Suppressor macrophage treated with lipopolysaccharide for 4 hours (primary cell): ENCODE measurements around the gene TNFRSF4.

Experiments
- DNase-seq: peaks from one replicate; pipeline ENCODE4 v3.0.0-alpha.2; 2020

Gene TNFRSF4

GRCh38 chr1:1245178-1245816, 31.3 kb upstream of the TNFRSF4 start:
- DNase-seq, result no peak

- no peak for DNase-seq
Measured at GRCh38 chr1:1244192-1244811, 30.3 kb upstream of the TNFRSF4 start.

GRCh38 chr1:1243807-1244191, 29.8 kb upstream of the TNFRSF4 start:
- DNase-seq, result no peak

- no peak for DNase-seq
Measured at GRCh38 chr1:1243266-1243660, 29.3 kb upstream of the TNFRSF4 start.

- no peak for DNase-seq
Measured at GRCh38 chr1:1242461-1243265, 28.7 kb upstream of the TNFRSF4 start.

GRCh38 chr1:1241588-1242219, 27.8 kb upstream of the TNFRSF4 start:
- DNase-seq, result no peak

- DNase-seq, result no peak
Measured at GRCh38 chr1:1240822-1241587, 27.1 kb upstream of the TNFRSF4 start.

- no peak for DNase-seq
Measured at GRCh38 chr1:1240348-1240732, 26.4 kb upstream of the TNFRSF4 start.

GRCh38 chr1:1239614-1240347, 25.8 kb upstream of the TNFRSF4 start:
- no peak for DNase-seq

GRCh38 chr1:1239227-1239613, 25.3 kb upstream of the TNFRSF4 start:
- DNase-seq, result no peak

GRCh38 chr1:1238702-1239178, 24.8 kb upstream of the TNFRSF4 start:
- no peak for DNase-seq

- DNase-seq, result no peak
Measured at GRCh38 chr1:1237874-1238701, 24.1 kb upstream of the TNFRSF4 start.

GRCh38 chr1:1236945-1237873, 23.3 kb upstream of the TNFRSF4 start:
- no peak for DNase-seq

GRCh38 chr1:1236176-1236763, 22.3 kb upstream of the TNFRSF4 start:
- no peak for DNase-seq

GRCh38 chr1:1235016-1235744, 21.2 kb upstream of the TNFRSF4 start:
- no peak for DNase-seq

GRCh38 chr1:1234180-1234808, 20.3 kb upstream of the TNFRSF4 start:
- no peak for DNase-seq

GRCh38 chr1:1233567-1233892, 19.6 kb upstream of the TNFRSF4 start:
- no peak for DNase-seq

GRCh38 chr1:1232796-1233566, 19.0 kb upstream of the TNFRSF4 start:
- DNase-seq, result no peak
